GM10248 (cell line): Measurements from ENCODE around the gene TRPV6.

Source experiments
- CTCF ChIA-PET: fragments of 300-600 bp; sonication (Branson Sonifier 250); formaldehyde crosslinking; extraction: SDS; loops from one replicate; lab custom pipeline; 2021; ENCODE audit warnings: antibody characterized with exemption; lab: Yijun Ruan, JAX
- POLR2A ChIA-PET: fragments of 350-650 bp; sonication (Branson Sonifier 250); formaldehyde crosslinking; extraction: SDS; loops from one replicate; lab custom pipeline; 2020; ENCODE audit warnings: antibody characterized with exemption; lab: Yijun Ruan, JAX
- DNase-seq: peaks from one replicate; pipeline ENCODE4 v3.0.0; 2012; ENCODE audit errors: extremely low spot score
- TF ChIP-seq, protein P1 (sequence below): IDR thresholded peaks from 2 replicates; pipeline ENCODE4 v1.5.1; 2012; ENCODE audit warnings: mild to moderate bottlenecking, low read depth; ENCODE audit errors: extremely low read depth, missing control alignments, control extremely low read depth

Gene TRPV6

GRCh38 chr7:142851919-142852318, 33.6 kb downstream of the TRPV6 start:
- TF ChIP-seq, protein P1, sequence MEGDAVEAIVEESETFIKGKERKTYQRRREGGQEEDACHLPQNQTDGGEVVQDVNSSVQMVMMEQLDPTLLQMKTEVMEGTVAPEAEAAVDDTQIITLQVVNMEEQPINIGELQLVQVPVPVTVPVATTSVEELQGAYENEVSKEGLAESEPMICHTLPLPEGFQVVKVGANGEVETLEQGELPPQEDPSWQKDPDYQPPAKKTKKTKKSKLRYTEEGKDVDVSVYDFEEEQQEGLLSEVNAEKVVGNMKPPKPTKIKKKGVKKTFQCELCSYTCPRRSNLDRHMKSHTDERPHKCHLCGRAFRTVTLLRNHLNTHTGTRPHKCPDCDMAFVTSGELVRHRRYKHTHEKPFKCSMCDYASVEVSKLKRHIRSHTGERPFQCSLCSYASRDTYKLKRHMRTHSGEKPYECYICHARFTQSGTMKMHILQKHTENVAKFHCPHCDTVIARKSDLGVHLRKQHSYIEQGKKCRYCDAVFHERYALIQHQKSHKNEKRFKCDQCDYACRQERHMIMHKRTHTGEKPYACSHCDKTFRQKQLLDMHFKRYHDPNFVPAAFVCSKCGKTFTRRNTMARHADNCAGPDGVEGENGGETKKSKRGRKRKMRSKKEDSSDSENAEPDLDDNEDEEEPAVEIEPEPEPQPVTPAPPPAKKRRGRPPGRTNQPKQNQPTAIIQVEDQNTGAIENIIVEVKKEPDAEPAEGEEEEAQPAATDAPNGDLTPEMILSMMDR: no peak
- POLR2A ChIA-PET: no interaction called here
- no peak for DNase-seq
- CTCF ChIA-PET: interaction anchor here (1.1 to 3.0 kb wide), 13 partner anchors 10 to 363 kb away, joined by 3 to 17 read pairs (median 5); no protein-coding TSS in a partner anchor

GRCh38 chr7:142851269-142851668, 34.3 kb downstream of the TRPV6 start:
- ChIA-PET POLR2A (no interaction called here), CTCF (interaction anchor here (1.1 to 3.0 kb wide), 13 partner anchors 10 to 364 kb away, joined by 3 to 17 read pairs (median 5); no protein-coding TSS in a partner anchor)
- DNase-seq: no peak
- TF ChIP-seq, protein P1: no peak

GRCh38 chr7:142847353-142847752, 38.2 kb downstream of the TRPV6 start:
- no peak for DNase-seq
- TF ChIP-seq, protein P1: no peak
- POLR2A ChIA-PET: no interaction called here
- CTCF ChIA-PET: no interaction called here

DNA sequence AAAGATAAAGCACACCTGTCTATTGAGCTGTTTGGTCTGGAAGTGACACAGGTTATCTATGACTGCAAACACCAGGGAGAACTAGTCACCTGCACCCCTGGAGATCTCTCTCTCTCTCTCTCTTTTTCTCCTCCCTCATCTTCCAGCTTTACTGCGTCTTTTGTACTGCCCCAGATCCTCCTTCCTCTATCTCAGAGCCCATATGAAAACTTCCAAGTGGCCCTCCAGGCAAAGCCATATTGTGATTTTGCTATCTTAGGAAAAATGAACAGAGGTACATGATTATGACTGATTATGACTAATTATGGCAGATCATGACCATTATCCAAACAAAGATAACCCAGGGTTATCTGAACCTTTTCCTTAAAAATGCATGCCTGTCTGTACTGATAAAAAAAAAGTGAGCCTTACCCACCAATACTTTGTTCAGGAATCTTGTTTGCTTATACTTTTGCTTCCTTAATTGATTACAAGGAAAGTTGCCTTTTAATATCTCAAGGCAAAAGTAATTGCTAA, 43.2 kb downstream of the TRPV6 start:
- CTCF ChIA-PET: interaction anchor here (0.7 to 2.9 kb wide), 8 partner anchors 13 to 199 kb away, joined by 3 to 11 read pairs (median 3); partner anchors contain the start of gene EPHB6
- DNase-seq: no peak
- TF ChIP-seq, protein P1: no peak
- POLR2A ChIA-PET: no interaction called here

DNA sequence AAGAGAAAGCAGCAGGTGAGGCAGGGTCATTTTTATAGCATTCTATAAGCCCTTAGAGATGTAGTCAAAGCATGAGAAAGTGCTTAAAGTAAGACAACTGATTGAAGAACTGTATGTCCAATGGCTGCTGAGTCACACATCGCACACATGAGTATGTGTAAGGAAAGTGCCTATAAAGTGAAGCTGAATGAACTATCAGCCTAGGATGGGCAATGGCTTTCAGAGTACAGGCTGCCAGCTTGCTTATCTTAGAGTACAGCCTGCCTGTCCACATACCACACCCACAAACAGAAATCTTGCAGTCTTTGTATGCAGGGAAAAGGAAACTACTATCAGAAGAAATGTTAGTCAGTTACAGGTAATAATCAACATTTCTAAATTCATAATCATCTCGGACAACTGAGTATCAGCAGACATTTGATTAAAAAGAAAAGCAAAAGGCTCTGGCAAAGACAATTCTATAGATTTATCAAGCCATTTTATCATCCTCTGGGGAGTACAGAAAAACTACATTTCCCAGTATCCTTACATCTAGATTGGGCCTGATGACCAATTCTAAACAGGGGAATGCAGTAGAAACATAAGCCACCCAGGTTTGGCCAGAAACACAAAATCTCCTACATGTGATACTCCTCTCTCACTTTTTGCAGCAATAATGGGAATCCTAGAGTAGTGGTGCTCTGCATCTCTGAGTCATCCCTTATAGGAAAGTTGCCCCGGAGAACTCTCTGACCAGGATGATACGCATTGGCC, 46.9 kb downstream of the TRPV6 start:
- TF ChIP-seq, protein P1: no peak
- POLR2A ChIA-PET: no interaction called here
- no peak for DNase-seq
- CTCF ChIA-PET: no interaction called here

DNA sequence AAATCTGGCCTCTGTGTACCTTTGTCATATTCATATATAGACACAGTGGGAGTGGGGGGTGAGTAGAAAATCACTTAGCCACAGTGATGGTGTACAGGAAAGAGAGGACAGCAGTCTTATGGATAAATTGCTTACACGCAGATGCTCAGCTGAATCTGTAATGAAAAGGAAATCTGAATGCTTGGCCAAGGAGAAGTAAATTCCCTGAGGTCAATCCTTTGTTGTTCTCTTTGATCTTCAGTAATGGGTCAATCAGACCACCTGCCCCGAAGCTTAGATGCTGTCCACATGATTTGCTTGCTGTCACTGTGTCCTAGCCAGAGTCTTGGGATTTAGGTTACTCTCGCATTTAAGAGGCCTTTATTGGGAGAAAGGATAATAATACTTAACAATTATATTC, 49.1 kb downstream of the TRPV6 start:
- POLR2A ChIA-PET: no interaction called here
- CTCF ChIA-PET: interaction anchor here (0.7 to 2.0 kb wide), 12 partner anchors 9 to 204 kb away, joined by 3 to 12 read pairs (median 4); no protein-coding TSS in a partner anchor
- TF ChIP-seq, protein P1: no peak
- DNase-seq: no peak
